Activated naive CD4-positive, alpha-beta T cell treated with anti-CD3 and anti-CD28 coated beads, Interleukin-2, amount 50 U/mL, for 72 hours (primary cell): ENCODE results near the gene FGGY. TPM values are rescaled to one million over a fixed set of nuclear protein-coding genes. Genes with fewer than 3 reads are reported as not detected.
"Not testable (repeated sequence)": the region's sequence is repeated elsewhere in the genome, so short reads cannot be mapped to it uniquely, and the experiment has no call there.

Source experiments
- ATAC-seq, 2 donors: fragments of 150-1000 bp; cut with Tn5 transposase; 2 replicates each; pipeline ENCODE4 v1.10.0; 2021; ENCODE audit warnings: mild to moderate bottlenecking in 2 of 2, moderate library complexity in 2 of 2
- DNase-seq, 2 donors: peaks; one replicate each; pipeline ENCODE4 v3.0.0; 2021 to 2022; ENCODE audit warnings: low spot score in 2 of 2
- H3K27ac Mint-ChIP-seq, 2 donors: one replicate each; pipeline ENCODE4 v1.8.0; 2022; ENCODE audit warnings: mild to moderate bottlenecking in 2 of 2, mixed read lengths in 2 of 2
- H3K36me3 Mint-ChIP-seq, 2 donors: one replicate each; pipeline ENCODE4 v1.8.0; 2022; ENCODE audit warnings: mixed read lengths in 2 of 2
- H3K9me3 Mint-ChIP-seq, 2 donors: one replicate each; pipeline ENCODE4 v1.8.0; 2022; ENCODE audit warnings: mixed read lengths in 2 of 2
- total RNA-seq, 2 donors: library from RNA; stranded (reverse); gene quantifications; one replicate each; pipeline ENCODE4 v1.2.3, GENCODE V29; 2022

The FGGY gene
- total RNA-seq, 2 donors from 2014 or later = 15.0 to 17.0 TPM

DNA sequence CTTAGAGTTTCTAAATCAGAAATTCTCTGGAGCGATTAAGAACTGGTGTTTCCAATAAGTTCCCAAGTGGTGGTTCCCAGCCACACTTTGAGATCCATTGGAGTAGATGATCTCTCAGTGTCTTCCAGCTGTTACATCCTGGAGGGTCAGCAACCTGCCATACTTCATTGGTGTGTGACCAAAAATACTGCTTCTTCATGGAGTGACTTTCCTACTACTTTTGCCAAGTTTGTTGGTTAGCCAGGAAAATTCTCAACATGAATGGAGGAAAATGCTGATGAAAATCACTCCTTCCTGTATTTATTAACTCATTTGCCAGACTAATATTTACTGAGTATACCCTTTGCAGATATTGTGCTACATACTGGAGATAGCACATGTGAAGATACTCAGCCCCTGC lies 186.1 kb downstream of the FGGY start:
- DNase-seq (no peak), ATAC-seq (no peak)
- Mint-ChIP-seq H3K27ac (no peak overlapping the region), H3K9me3 (no peaks in the 10 kb centered on the region), H3K36me3 (peaks cover 0 to 5% of the 10 kb centered on the region in 2 donors)

DNA sequence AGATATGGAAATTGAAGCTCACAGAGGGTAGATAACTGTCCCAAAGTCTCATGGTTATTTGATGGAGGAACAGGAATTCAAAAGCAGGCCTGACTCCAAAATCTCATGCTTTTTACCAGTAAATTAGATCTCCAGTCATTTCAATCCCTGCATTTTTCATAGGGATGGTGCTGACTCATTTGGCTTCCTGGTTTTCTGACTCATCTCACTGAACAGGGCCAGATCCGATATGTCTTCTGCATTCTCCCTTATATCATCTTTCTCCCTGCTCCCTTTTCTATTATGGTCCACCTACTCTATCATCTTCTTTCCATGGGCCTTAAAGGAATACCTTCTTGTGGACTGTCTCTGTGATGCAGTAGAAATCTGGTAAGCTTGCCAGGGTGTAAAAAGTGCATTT lies 187.2 kb downstream of the FGGY start:
- Mint-ChIP-seq H3K36me3 (peaks cover 0 to 5% of the 10 kb centered on the region in 2 donors), H3K27ac (no peak overlapping the region), H3K9me3 (no peaks in the 10 kb centered on the region)
- DNase-seq (no peak), ATAC-seq (no peak)

DNA sequence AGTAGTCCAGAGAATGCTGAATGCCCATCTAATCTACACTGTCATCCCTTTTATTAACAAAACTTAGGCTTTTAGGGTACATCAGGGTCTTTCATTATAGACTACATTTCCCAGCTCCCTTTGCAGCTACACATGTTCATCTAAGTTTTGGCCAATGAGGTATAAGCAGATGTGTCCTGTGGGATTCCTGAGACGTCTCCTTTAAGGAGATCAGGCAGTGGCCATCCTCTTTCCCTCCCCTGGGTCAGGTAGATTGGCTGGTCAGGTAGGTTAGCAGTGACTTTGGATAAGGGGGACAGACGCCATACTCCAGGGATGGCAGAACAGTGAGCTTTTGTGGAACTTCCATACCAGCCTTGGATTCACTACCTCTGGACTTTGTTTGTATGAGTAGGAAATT lies 188.3 kb downstream of the FGGY start:
- Mint-ChIP-seq H3K27ac (no peak overlapping the region), H3K9me3 (no peaks in the 10 kb centered on the region), H3K36me3 (peaks cover 0 to 5% of the 10 kb centered on the region in 2 donors)
- no peak for DNase-seq
- no peak for ATAC-seq

DNA sequence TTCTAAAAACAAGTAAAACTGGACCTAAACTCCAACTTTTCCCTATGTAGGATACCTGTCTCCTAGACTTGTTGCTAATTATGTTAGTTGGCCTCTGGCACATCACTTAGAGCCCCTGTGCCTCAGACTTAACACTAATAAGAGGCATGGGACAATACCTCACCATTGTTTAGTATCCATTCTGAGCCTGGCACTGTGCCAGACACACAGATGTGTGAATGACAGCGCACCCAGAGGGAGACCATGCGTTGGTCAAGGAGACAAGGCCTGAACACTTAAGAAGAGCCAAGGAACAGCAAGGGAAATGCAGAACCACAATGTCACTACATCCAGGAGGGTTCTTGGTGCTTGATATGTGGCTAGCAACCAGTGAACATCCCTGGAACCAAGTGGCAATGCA lies 189.1 kb downstream of the FGGY start:
- H3K36me3 Mint-ChIP-seq = peaks cover 0 to 5% of the 10 kb centered on the region in 2 donors
- peak overlapping the region; percentile 52 to 62 for H3K27ac Mint-ChIP-seq
- ATAC-seq (no peak), DNase-seq (no peak)
- no peaks in the 10 kb centered on the region for H3K9me3 Mint-ChIP-seq

DNA sequence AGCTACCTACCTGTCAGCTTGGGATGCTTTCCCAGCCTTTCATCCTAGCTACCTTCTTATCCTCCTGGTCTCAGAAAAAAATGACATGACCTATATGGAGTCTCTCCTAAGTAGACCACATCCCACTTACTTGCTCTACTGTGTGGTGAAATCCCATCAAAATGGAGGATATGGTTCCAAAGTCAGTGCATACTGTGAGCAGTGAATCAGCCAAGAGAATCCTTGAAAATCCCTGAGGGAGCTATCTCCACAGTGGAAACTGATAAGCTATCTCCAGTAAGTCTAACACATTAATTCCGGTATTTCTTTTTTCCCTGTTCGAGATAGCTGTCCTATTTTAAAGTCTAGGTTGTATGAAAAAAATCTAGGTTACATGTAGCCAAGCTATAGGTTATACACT lies 189.7 kb downstream of the FGGY start:
- H3K27ac Mint-ChIP-seq = peak overlapping the region in 1 of 2 donors; percentile 62
- DNase-seq (no peak), ATAC-seq (no peak)
- peaks cover 0 to 8% of the 10 kb centered on the region in 2 donors for H3K36me3 Mint-ChIP-seq
- no peaks in the 10 kb centered on the region for H3K9me3 Mint-ChIP-seq

DNA sequence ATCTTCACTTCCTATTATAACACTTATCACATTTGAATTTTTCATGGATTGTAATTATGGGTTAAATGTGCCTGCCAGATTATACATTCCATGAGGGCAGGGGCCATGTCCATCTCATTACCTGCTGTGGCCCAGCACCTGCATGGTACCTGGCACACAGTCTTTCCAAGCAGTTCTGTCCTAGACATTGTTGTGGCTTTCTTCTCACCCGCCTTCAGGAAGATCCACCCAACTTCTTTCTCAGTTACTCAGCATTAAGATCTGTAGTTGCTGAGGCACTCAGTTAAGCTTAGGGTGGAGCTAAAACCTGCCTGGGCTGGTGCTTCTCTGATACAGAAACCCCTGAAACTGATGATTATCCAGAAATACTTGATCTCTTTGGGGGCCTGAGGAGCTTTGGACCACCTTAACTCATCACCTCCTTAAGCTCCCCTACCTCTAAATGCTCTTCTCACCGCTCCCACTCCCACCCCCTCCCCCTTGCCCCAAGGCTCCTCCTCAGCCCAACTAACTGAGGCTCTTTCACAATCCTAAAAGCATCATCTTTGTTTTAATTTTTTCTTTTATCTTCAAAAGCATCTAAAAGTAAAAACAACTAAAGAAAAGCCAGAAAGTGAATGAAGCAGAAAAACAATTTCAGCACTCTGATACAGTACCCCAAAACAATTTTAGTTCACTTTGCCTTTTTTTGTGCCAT lies 190.6 kb downstream of the FGGY start:
- Mint-ChIP-seq H3K9me3 (no peaks in the 10 kb centered on the region), H3K36me3 (peaks cover 0 to 10% of the 10 kb centered on the region in 2 donors), H3K27ac (no peak overlapping the region)
- ATAC-seq = no peak
- no peak for DNase-seq

DNA sequence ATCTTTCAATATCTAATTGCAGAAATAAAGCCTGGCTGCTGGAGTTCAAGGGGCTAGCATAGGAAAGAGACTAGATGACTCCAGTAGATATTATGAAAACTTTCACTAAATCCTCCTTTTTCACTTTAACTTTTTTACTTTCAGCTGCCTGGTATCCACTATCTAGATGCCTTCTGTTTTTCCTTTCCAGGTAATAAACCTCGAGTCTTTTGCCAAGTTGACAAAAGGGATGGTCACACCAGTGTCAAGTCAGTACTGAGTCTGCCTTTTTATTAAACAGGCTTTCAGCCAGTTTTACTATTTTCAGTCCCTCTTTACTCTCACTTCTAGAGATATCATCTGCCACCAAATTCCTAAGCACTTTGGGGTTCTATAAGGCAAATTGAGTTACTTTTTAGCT lies 195.6 kb downstream of the FGGY start:
- Mint-ChIP-seq H3K36me3 (peaks cover 0 to 13% of the 10 kb centered on the region in 2 donors), H3K9me3 (peaks cover 0 to 4% of the 10 kb centered on the region in 2 donors), H3K27ac (no peak overlapping the region)
- DNase-seq (no peak), ATAC-seq (no peak)

DNA sequence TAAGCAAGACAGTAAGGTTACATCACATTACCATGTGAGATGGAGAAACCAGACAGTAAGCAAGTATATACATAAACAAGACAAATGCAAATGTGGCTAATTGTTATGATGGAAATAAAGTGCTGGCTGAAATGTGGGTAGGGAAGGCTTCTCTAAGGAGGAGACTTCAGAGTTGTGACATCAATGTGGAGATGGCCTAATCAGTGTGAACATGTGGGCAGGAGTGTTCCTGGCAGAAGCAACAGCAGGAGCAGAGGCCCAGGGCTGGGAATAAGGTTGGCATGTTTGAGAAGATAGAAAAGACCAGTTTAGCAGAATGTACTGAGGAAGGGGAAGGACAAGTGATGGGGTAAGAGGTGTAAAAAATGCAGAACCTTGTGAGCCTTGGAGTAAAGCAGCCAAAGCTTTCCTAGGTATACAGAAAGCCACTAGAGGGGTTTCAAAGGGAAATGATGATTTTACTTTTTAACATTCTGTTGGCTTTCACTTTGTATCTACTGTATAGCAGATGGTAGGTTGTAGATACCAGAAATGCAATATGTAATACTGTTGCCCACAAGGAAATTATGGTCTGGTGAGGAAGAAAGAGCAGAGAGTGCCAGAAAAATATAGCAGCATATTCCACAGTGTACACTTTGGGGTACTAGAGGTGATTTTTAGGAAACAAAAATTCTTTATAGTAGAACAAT lies 197.4 kb downstream of the FGGY start:
- peaks cover 0 to 4% of the 10 kb centered on the region in 2 donors for H3K9me3 Mint-ChIP-seq
- DNase-seq (no peak), ATAC-seq (no peak)
- H3K27ac Mint-ChIP-seq = no peak overlapping the region
- H3K36me3 Mint-ChIP-seq = peaks cover 0 to 13% of the 10 kb centered on the region in 2 donors

DNA sequence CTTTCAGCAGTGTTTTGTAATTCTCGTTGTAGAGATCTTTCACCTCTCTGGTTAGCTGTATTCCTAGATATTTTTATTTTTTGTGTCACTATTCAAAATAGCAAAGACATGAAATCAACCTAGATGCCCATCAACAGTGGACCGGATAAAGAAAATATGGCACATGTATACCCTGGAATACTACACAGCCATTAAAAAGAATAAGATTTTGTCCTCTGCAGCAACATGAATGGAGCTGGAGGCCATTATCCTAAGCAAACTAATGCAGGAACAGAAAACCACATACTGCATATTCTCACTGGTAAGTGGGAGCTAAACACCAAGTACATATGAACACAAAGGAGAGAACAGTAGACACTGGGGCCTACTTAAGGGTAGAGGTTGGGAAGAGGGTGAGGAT lies 199.3 kb downstream of the FGGY start:
- DNase-seq, H3K9me3 Mint-ChIP-seq, H3K27ac Mint-ChIP-seq, ATAC-seq: not testable (repeated sequence)
- peaks cover 0 to 13% of the 10 kb centered on the region in 2 donors for H3K36me3 Mint-ChIP-seq

DNA sequence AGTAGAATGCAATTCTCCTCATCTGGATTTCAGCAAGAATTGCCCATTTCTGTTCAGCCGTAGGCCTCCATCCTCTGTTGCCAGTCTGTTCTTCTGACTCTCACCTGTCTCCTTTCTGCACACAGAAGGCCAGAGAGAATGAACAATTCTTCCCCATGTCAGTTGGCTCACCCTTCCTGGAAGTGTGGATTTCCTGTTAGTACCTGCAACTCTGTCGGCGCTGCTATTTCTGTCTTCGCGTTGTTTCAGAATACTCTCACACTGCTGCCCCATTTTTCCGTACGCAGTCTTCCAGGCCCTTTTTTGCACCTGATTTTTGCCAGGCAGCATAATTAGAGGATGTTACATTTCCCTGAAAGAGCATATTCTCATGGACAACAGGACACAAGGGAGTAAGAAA lies 200.7 kb downstream of the FGGY start:
- ATAC-seq (no peak), DNase-seq (no peak)
- H3K36me3 Mint-ChIP-seq = peaks cover 0 to 7% of the 10 kb centered on the region in 2 donors
- peaks cover 0 to 4% of the 10 kb centered on the region in 2 donors for H3K9me3 Mint-ChIP-seq
- H3K27ac Mint-ChIP-seq = no peak overlapping the region

DNA sequence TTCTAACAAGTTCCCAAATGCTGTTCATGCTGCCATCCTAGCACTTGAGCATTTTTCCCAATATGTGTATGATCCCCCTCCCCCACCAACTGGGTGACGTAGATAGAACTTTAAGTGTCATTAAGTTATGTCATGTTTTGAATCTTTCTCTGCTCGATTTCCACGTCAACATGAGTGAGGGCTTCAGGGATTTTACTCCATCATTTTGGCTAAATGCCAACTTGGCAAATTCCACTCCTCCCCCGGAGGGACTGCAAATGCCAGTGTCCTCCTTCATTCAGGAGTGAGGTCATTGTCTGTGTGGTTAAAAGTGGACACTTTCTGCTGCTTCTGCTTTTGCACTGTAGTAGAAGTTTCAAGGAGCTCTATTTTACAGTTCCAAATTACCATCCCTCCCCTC lies 201.7 kb downstream of the FGGY start:
- no peak overlapping the region for H3K27ac Mint-ChIP-seq
- no peak for DNase-seq
- peaks cover 0 to 4% of the 10 kb centered on the region in 2 donors for H3K9me3 Mint-ChIP-seq
- ATAC-seq = no peak
- H3K36me3 Mint-ChIP-seq = peaks cover 0 to 7% of the 10 kb centered on the region in 2 donors

DNA sequence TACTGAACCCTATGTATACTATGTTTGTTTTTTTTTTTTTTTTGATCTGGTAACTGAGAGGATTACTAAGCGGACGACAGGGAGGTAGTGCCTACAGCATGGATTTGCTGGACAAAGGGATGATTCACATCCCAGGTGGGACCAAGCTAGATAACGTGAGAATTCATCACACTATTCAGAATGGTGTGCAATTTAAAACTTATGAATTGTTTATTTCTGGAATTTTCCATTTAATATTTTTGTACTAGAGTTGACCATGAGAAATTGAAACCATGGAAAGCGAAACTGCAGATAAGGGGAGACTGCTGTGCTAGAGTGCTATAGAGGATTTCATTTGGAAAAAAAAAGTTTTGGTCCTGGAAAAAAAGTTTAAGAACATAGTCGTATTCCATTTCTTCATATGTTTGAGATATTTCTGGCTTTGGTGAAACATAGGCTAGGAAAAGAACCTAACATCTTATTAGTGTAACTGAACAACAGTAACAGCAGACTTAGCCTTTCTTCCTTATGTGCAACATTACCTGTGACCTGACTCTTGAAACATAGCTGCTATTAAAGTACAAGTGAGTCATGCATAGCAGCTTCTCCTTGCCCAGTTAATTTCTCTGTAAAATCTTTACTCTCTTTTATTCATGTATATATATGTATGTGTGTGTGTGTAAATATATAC lies 202.5 kb downstream of the FGGY start:
- ATAC-seq (no peak), DNase-seq (no peak)
- Mint-ChIP-seq H3K27ac (no peak overlapping the region), H3K36me3 (peaks cover 0 to 7% of the 10 kb centered on the region in 2 donors), H3K9me3 (peaks cover 0 to 4% of the 10 kb centered on the region in 2 donors)

DNA sequence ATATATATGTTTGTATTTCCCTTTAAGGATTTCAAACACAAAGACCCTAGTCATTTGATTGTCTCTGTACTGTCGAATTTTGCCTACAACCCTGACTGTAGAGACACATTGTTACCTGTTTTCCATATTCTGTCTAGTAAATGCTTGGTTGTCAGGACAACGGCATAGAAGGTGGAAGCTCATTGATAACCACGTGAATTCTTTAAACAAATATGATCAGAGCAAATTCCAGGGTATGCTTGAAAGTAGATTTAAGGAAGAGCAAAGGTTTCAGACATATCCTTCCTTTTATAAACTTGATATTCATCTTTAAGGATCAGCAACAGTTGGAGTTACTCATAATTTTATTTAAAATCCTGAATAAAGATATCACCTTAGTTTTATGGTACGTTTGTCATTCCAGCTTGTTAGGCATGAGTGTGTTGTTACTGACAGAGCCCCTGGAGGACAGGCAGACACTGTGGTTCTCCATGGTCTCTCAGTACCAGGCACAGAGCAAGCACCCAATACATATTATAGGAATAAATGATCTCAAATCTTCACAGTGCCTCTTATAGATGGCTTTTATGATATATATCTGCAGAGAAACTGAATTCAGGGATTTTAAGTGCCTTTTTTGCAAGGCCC lies 203.2 kb downstream of the FGGY start:
- Mint-ChIP-seq H3K27ac (no peak overlapping the region), H3K9me3 (peaks cover 0 to 4% of the 10 kb centered on the region in 2 donors), H3K36me3 (peaks cover 0 to 7% of the 10 kb centered on the region in 2 donors)
- ATAC-seq (no peak), DNase-seq (no peak)

DNA sequence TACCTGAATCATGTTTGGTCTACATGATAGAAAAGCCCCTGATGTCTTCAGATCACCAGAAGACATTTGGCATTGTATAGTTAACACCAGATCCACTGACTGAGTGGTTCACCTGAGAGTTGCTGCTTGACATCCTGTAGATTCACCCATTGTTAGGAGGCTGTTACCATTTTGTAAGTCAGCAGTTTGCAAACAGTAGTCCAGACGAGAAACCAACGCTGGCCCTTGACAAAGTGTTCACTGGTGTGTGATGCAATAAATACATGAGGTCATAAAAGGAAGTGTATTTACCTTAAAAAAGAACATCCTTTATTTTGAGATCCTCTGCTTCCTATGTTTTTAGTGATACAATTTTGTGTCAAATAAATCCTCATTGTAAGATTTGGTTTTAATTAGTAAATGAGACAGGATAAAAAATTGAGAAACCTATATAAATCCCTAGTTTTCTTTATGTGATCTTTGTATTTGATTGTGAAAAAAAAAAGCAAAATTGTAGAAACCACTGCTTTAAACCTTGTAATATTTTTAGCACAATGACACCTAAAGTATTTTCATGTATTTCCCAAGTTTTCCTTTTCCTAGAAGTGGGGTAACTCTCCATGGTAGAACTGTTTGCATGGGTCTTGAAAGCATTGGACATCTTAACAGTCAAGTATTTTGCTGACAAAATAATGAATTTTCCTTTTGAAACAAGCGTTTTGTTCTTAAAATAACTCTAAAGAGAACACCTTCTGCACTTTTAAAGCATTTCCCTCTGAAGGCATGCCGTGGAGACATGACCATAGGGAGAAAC lies 204.3 kb downstream of the FGGY start:
- H3K36me3 Mint-ChIP-seq = peaks cover 0 to 2% of the 10 kb centered on the region in 2 donors
- no peak overlapping the region for H3K27ac Mint-ChIP-seq
- DNase-seq = no peak
- no peaks in the 10 kb centered on the region for H3K9me3 Mint-ChIP-seq
- no peak for ATAC-seq

DNA sequence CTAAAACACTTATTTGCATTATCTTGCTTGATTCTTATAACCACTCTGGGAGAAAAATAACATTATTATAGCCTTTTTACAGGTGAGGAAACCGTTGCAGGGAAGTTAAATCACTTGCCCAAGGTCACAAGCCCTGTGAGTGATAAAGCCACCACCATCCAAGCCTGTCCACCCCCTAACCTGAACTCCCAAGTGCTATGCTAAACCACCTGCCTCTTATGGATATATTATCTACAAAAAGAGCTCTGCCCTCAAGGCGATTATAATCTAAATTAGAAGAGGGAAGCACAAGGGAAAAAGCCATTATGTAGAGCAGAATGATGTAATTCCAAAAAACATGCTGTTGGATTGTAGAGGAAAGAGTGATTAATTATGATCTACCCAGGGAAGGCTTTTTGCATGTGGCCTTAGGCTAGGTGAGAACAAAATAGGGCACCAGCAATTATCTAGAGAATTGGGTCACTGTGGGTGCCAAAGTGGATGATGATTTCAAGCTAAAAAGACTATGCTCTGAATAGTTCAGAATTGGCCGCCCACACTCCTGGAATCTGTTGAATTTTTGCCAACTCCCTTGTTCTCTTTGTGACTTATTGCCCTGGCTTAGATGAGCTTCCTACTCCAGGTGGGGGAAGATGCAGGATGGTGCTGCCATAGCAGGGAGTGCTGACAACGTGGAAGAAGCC lies 205.3 kb downstream of the FGGY start:
- Mint-ChIP-seq H3K9me3 (no peaks in the 10 kb centered on the region), H3K36me3 (no peaks in the 10 kb centered on the region), H3K27ac (no peak overlapping the region)
- ATAC-seq (no peak), DNase-seq (no peak)

DNA sequence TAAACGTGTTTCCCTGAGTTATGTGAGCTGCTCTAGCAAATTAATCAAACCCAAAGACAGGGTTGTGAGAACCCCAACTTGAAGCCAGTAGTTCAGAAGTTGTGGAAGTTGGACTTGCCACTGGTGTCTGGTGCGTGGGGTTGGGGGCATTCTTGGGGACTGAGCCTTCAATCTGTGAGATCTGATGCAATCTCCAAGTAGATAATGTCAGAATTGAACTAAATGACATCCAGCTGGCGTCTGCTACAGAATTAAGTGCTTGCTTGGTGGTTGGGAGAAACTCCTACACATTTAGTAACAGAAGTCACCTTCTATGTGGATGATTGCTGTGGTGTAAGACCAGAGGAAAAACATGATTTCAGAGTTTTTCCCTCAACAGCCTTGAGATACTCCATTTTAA lies 207.4 kb downstream of the FGGY start:
- ATAC-seq (no peak), DNase-seq (no peak)
- Mint-ChIP-seq H3K27ac (no peak overlapping the region), H3K9me3 (no peaks in the 10 kb centered on the region), H3K36me3 (no peaks in the 10 kb centered on the region)
